Spleen (tissue), 11 donors: ENCODE data around the gene FBXW8. TPM values are rescaled to one million over a fixed set of nuclear protein-coding genes. Genes with fewer than 3 reads are reported as not detected.

ENCODE experiments used
- DNase-seq: peaks from one replicate; pipeline ENCODE4 v3.0.0-alpha.2; 2020
- H3K27ac ChIP-seq, 8 donors: fragments of 200-600 bp; sonication (generic) in 7 of 8; 1 replicate in 4 of 8; 2 replicates in 4 of 8; pipeline versions ENCODE4 v1.5.0 to v1.8.0; 2016 to 2021; ENCODE audit warnings: inconsistent platforms in 4 of 8, mild to moderate bottlenecking in 4 of 8, moderate library complexity in 1 of 8
- H3K27me3 ChIP-seq, 7 donors: fragments of 200-600 bp; sonication (generic) in 6 of 7; replicated peaks in 1 of 7; 1 replicate in 4 of 7; 2 replicates in 3 of 7; pipeline versions ENCODE4 v1.5.0 to v1.8.0; 2016 to 2021; ENCODE audit warnings: inconsistent platforms in 3 of 7, mild to moderate bottlenecking in 1 of 7
- H3K36me3 ChIP-seq, 6 donors: fragments of 200-600 bp; sonication (generic) in 5 of 6; 1 replicate in 4 of 6; 2 replicates in 2 of 6; pipeline versions ENCODE4 v1.5.0 to v1.8.0; 2016 to 2021; ENCODE audit warnings: inconsistent platforms in 2 of 6
- H3K4me1 ChIP-seq, 6 donors: fragments of 200-600 bp; sonication (generic) in 5 of 6; 1 replicate in 3 of 6; 2 replicates in 3 of 6; pipeline versions ENCODE4 v1.5.0 to v1.8.0; 2016 to 2021; ENCODE audit warnings: inconsistent platforms in 3 of 6
- H3K4me3 ChIP-seq, 8 donors: fragments of 200-600 bp; sonication (generic) in 7 of 8; 1 replicate in 4 of 8; 2 replicates in 4 of 8; pipeline versions ENCODE4 v1.5.0 to v1.8.0; 2016 to 2021; ENCODE audit warnings: inconsistent platforms in 4 of 8, mild to moderate bottlenecking in 4 of 8, moderate library complexity in 2 of 8
- H3K9me3 ChIP-seq, 8 donors: fragments of 200-600 bp; sonication (generic) in 7 of 8; 1 replicate in 4 of 8; 2 replicates in 4 of 8; pipeline versions ENCODE4 v1.5.0 to v1.8.0; 2016 to 2021; ENCODE audit warnings: inconsistent platforms in 4 of 8
- CTCF ChIP-seq, 11 experiments: fragments of 200-600 bp in 7 of 11; fragments of 450-650 bp in 4 of 11; sonication (generic) in 4 of 11; IDR thresholded peaks in 8 of 11; conservative IDR thresholded peaks in 3 of 11; 1 replicate in 7 of 11; 2 replicates in 4 of 11; pipeline versions ENCODE4 v1.4.0 to v1.8.0; 2016 to 2021; ENCODE audit warnings: antibody characterized with exemption in 11 of 11, inconsistent platforms in 4 of 11, mild to moderate bottlenecking in 1 of 11
- POLR2A ChIP-seq, 3 donors: fragments of 450-650 bp; IDR thresholded peaks; one replicate each; pipeline ENCODE4 v1.5.1; 2017; ENCODE audit warnings: antibody characterized with exemption in 3 of 3, mild to moderate bottlenecking in 1 of 3
- POLR2AphosphoS5 ChIP-seq, 3 donors: sonication (generic); formaldehyde crosslinking; IDR thresholded peaks; one replicate each; pipeline ENCODE4 v1.5.1; 2017; ENCODE audit warnings: antibody characterized with exemption in 3 of 3
- WGBS, 5 donors: extraction: QIAGEN DNeasy Blood & Tissue Kit in 3 of 5; methylation state at CpG; one replicate each; pipeline versions ENCODE4 v1.1.5 to v1.1.7; 2013 to 2018; 5-methylcytosine and 5-hydroxymethylcytosine counted together
- intact Hi-C: fragments of 100-400 bp; cut with DNase I; formaldehyde crosslinking; loops from one replicate; pipeline ENCODE4 v1.15.0; 2023; ENCODE audit warnings: low total_unique reads
- polyA plus RNA-seq, 3 donors: library from polyadenylated mRNA; stranded (reverse); fragments of 200-250 nt; gene quantifications; one replicate each; pipeline ENCODE4 v1.2.1, GENCODE V29; 2013
- total RNA-seq, 7 donors: library from RNA; depleted of rRNA in 3 of 7; stranded (reverse); fragments of >200 nt in 3 of 7; fragmentation: NEBNext Ultra II Directional in 4 of 7; extraction: Animal tissue kit (Norgen Biotek cat#: 25700) in 4 of 7; gene quantifications; one replicate each; pipeline versions ENCODE4 v1.1.0 to v1.2.1, GENCODE V29; 2016 to 2021
- donor health status: healthy with polysubstance abuse.
- donor health status: DM: no; HTN: no; CAD: no; lungs with moderate emphysema.
- donor health status: DM: no; HTN: no; CAD: no.
- donor health status: Bipolar disorder and iron deficiency.
- donor health status: healthy.
- donor health status: DM: no; HTN: no; CAD: no.
- donor health status: DM: yes; HTN: yes; CAD: no.

Gene FBXW8
- total and polyA plus RNA-seq, 10 donors = 2.2 to 17.3 (median 11.8) TPM

GRCh38 chr12:116896411-116896924, 14.3 kb upstream of the FBXW8 start:
- no peak overlapping the region for H3K4me3 ChIP-seq
- WGBS, 5 donors = 69 to 79% (median 74%) methylated on average over 6 to 7 of the region's 7 CpGs
- no peaks in the 10 kb centered on the region for H3K36me3 ChIP-seq
- no peaks in the 10 kb centered on the region for H3K4me1 ChIP-seq
- intact Hi-C loops = no loop called here
- no peaks in the 10 kb centered on the region for H3K9me3 ChIP-seq
- no peak for DNase-seq
- H3K27ac ChIP-seq = no peak overlapping the region
- peaks cover 0 to 39% (median 0%) of the 10 kb centered on the region in 7 donors for H3K27me3 ChIP-seq
- TF ChIP-seq POLR2A (IDR thresholded peaks at IDR 0.05) (no peak), POLR2AphosphoS5 (IDR thresholded peaks at IDR 0.05) (no peak)

GRCh38 chr12:116897476-116897875, 13.3 kb upstream of the FBXW8 start:
- no peak for DNase-seq
- 61 to 77% (median 63%) methylated on average over 4 of the region's 4 CpGs for WGBS, 5 donors
- Histone ChIP-seq H3K27me3 (peaks cover 0 to 43% (median 0%) of the 10 kb centered on the region in 7 donors), H3K36me3 (no peaks in the 10 kb centered on the region), H3K4me3 (no peak overlapping the region), H3K9me3 (no peaks in the 10 kb centered on the region), H3K4me1 (no peaks in the 10 kb centered on the region), H3K27ac (no peak overlapping the region)
- no peak for TF ChIP-seq POLR2AphosphoS5 (IDR thresholded peaks at IDR 0.05)
- no peak for TF ChIP-seq POLR2A (IDR thresholded peaks at IDR 0.05)
- TF ChIP-seq CTCF (IDR thresholded peaks at IDR 0.05 in 8 of 11, conservative IDR thresholded peaks at IDR 0.05 in 3 of 11) = no peak
- intact Hi-C loops = no loop called here

GRCh38 chr12:116898669-116899068, 12.1 kb upstream of the FBXW8 start:
- H3K4me3 ChIP-seq = no peak overlapping the region
- H3K9me3 ChIP-seq = no peaks in the 10 kb centered on the region
- peaks cover 0 to 52% (median 0%) of the 10 kb centered on the region in 7 donors for H3K27me3 ChIP-seq
- TF ChIP-seq CTCF (IDR thresholded peaks at IDR 0.05 in 8 of 11, conservative IDR thresholded peaks at IDR 0.05 in 3 of 11) (no peak), POLR2A (IDR thresholded peaks at IDR 0.05) (no peak), POLR2AphosphoS5 (IDR thresholded peaks at IDR 0.05) (no peak)
- intact Hi-C loops = no loop called here
- 58 to 70% (median 67%) methylated on average over 3 of the region's 3 CpGs for WGBS, 5 donors
- no peak overlapping the region for H3K27ac ChIP-seq
- H3K36me3 ChIP-seq = no peaks in the 10 kb centered on the region
- no peak for DNase-seq
- H3K4me1 ChIP-seq = no peaks in the 10 kb centered on the region

GRCh38 chr12:116901612-116902011, 9.1 kb upstream of the FBXW8 start:
- TF ChIP-seq POLR2A (IDR thresholded peaks at IDR 0.05) = no peak
- TF ChIP-seq CTCF (IDR thresholded peaks at IDR 0.05 in 8 of 11, conservative IDR thresholded peaks at IDR 0.05 in 3 of 11) = no peak
- TF ChIP-seq POLR2AphosphoS5 (IDR thresholded peaks at IDR 0.05) = no peak
- no peaks in the 10 kb centered on the region for H3K36me3 ChIP-seq
- no peaks in the 10 kb centered on the region for H3K4me1 ChIP-seq
- 71 to 85% (median 79%) methylated on average over 2 of the region's 2 CpGs for WGBS, 5 donors
- H3K9me3 ChIP-seq = no peaks in the 10 kb centered on the region
- no peak overlapping the region for H3K27ac ChIP-seq
- H3K27me3 ChIP-seq = peaks cover 0 to 65% (median 6%) of the 10 kb centered on the region in 7 donors
- no peak overlapping the region for H3K4me3 ChIP-seq
- intact Hi-C loops = no loop called here
- no peak for DNase-seq
